ENCODE data around the gene DCHS1. TPM values are rescaled to one million over a fixed set of nuclear protein-coding genes. Genes with fewer than 3 reads are reported as not detected.

The DCHS1 gene
- total and polyA plus RNA-seq, 10 of the 15 experiments (the other 5 are each of a cell fraction or from before 2014, with no cell fraction given), result 0.02 to 0.64 (median 0.18) TPM; not detected in 1

DNA sequence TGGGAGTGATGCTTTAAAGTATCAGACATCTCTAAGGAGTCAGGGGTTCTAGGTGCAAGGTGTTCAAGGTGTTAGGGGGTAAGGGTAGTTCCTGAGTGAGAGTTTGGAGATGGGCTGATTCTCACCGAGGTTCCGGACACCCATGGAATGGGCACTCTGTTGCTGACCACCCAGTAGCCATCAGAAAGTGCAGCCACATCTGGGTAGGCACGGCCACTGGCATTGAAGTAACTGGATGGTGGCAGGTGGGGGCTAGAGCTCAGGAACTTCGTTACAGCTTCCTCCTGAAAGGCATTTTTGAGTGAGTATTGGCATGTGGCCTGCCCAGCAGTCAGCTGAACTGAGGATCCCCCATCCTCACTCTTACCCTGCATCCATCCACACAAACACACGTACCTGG, 40.6 kb downstream of the DCHS1 start (continued):
- TF ChIP-seq SMAD5 (IDR thresholded peaks at IDR 0.05; ENCODE audit: low read depth) (no peak), BCL11A (IDR thresholded peaks at IDR 0.05; ENCODE audit: low read depth, low read length) (no peak), MEF2A (IDR thresholded peaks at IDR 0.05; ENCODE audit: insufficient read depth, low read depth, low read length) (no peak)
- TF ChIP-seq, protein P1, sequence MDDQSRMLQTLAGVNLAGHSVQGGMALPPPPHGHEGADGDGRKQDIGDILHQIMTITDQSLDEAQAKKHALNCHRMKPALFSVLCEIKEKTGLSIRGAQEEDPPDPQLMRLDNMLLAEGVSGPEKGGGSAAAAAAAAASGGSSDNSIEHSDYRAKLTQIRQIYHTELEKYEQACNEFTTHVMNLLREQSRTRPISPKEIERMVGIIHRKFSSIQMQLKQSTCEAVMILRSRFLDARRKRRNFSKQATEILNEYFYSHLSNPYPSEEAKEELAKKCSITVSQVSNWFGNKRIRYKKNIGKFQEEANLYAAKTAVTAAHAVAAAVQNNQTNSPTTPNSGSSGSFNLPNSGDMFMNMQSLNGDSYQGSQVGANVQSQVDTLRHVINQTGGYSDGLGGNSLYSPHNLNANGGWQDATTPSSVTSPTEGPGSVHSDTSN (IDR thresholded peaks at IDR 0.05; ENCODE audit: insufficient replicate concordance, low read depth, low read length), result no peak

DNA sequence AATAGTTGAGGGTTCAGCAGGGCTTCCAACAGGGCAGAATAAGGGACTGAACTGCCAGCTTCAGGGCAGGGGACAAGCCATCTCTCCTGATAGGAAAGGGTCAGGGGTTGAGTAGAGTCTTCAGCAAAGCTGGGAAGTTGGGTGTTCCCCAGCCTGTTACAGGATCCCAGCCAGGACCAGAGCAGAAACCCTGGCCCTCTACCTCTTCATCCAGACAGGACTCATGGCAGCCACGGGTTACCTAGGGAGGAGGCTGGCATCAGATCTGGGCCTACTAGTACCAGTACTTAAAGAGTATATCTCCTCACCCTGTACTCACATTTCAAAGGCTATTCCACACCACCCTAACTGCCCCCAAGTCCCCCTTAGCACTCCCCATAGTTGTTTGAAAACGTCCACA, 41.2 kb downstream of the DCHS1 start:
- Histone ChIP-seq H3K4me3 (no peak overlapping the region), H3K4me2 (ENCODE audit: control insufficient read depth, insufficient read depth) (no peak overlapping the region), H3K79me2 (ENCODE audit: control insufficient read depth, insufficient read depth, low read length) (peaks cover 24% of the 10 kb centered on the region), H3K36me3 (ENCODE audit: control insufficient read depth in 2 of 2, insufficient read depth in 2 of 2, low read length in 1 of 2) (peaks cover 10 to 23% of the 10 kb centered on the region in 2 experiments), H2AFZ (ENCODE audit: control insufficient read depth, low read depth, low read length) (no peak overlapping the region), H3K9ac (ENCODE audit: control insufficient read depth, insufficient read depth, low read length) (no peak overlapping the region), H3K27ac (ENCODE audit: control insufficient read depth, insufficient read depth) (no peak overlapping the region), H3K4me1 (ENCODE audit: control insufficient read depth, insufficient read depth, low read length) (peaks cover 21% of the 10 kb centered on the region), H3K9me3 (replicated peaks; ENCODE audit: control insufficient read depth, insufficient read depth, low read length) (no peaks in the 10 kb centered on the region), H4K20me1 (ENCODE audit: control insufficient read depth, insufficient read depth) (no peaks in the 10 kb centered on the region), H3K27me3 (replicated peaks in 1 of 2; ENCODE audit: control insufficient read depth in 2 of 2, insufficient read depth in 2 of 2, low read length in 1 of 2) (no peaks in the 10 kb centered on the region)
- no peak for FAIRE-seq
- ATAC-seq, result no peak
- RAD21 ChIA-PET (ENCODE audit: unreplicated experiment), result interaction anchor here (0.5 kb wide), 1 partner anchor 21 kb away, joined by 3 read pairs; no protein-coding TSS in a partner anchor
- DNase-seq (ENCODE audit: low read depth, low spot score), result no peak
- POLR2A ChIA-PET, result no interaction called here
- BruUV-seq (replicated peaks), result no TSS peak
- intact Hi-C loops (cut with micrococcal nuclease; ENCODE audit: unreplicated experiment), result loop anchor here (5.0 to 10.0 kb wide), 2 partner anchors 133 to 910 kb away; no protein-coding TSS in a partner anchor
- SMC1A ChIA-PET (ENCODE audit: uncharacterized antibody, unreplicated experiment), result no interaction called here
- CTCF ChIA-PET, result interaction anchor here (0.6 kb wide), 1 partner anchor 903 kb away, joined by 3 read pairs; no protein-coding TSS in a partner anchor
- WGBS (ENCODE audit: insufficient coverage, insufficient replicate concordance, low lambda C conversion rate, missing lambda C conversion rate), result 67% methylated on average over 2 of the region's 2 CpGs
- in situ Hi-C loops (cut with MboI), result loop anchor here (10.0 kb wide), 1 partner anchor 910 kb away; no protein-coding TSS in a partner anchor
- TF ChIP-seq MTA2 (IDR thresholded peaks at IDR 0.05; ENCODE audit: low read depth) (no peak), EED (IDR thresholded peaks at IDR 0.05; ENCODE audit: low read depth) (no peak), MTA3 (IDR thresholded peaks at IDR 0.05; ENCODE audit: borderline replicate concordance, low read length) (no peak), POU2F2 (IDR thresholded peaks at IDR 0.05; ENCODE audit: borderline replicate concordance, low read depth, low read length) (no peak), IKZF2 (IDR thresholded peaks at IDR 0.05) (no peak), MEF2A (IDR thresholded peaks at IDR 0.05; ENCODE audit: insufficient read depth, low read depth, low read length) (no peak), ESRRA (IDR thresholded peaks at IDR 0.05; ENCODE audit: low read length) (no peak), NFXL1 (IDR thresholded peaks at IDR 0.05; ENCODE audit: borderline replicate concordance) (no peak), TAF1 (IDR thresholded peaks at IDR 0.05; ENCODE audit: borderline replicate concordance, low read depth, low read length) (no peak), CHD2 (IDR thresholded peaks at IDR 0.05; ENCODE audit: borderline replicate concordance, low read depth, low read length) (no peak), CBX3 (IDR thresholded peaks at IDR 0.05; ENCODE audit: borderline replicate concordance, low read depth) (no peak), ZSCAN29 (IDR thresholded peaks at IDR 0.05) (no peak)
- TF ChIP-seq, protein P2, sequence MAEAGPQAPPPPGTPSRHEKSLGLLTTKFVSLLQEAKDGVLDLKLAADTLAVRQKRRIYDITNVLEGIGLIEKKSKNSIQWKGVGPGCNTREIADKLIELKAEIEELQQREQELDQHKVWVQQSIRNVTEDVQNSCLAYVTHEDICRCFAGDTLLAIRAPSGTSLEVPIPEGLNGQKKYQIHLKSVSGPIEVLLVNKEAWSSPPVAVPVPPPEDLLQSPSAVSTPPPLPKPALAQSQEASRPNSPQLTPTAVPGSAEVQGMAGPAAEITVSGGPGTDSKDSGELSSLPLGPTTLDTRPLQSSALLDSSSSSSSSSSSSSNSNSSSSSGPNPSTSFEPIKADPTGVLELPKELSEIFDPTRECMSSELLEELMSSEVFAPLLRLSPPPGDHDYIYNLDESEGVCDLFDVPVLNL (IDR thresholded peaks at IDR 0.05; ENCODE audit: low read depth, low read length), result no peak
- TF ChIP-seq, protein P3, sequence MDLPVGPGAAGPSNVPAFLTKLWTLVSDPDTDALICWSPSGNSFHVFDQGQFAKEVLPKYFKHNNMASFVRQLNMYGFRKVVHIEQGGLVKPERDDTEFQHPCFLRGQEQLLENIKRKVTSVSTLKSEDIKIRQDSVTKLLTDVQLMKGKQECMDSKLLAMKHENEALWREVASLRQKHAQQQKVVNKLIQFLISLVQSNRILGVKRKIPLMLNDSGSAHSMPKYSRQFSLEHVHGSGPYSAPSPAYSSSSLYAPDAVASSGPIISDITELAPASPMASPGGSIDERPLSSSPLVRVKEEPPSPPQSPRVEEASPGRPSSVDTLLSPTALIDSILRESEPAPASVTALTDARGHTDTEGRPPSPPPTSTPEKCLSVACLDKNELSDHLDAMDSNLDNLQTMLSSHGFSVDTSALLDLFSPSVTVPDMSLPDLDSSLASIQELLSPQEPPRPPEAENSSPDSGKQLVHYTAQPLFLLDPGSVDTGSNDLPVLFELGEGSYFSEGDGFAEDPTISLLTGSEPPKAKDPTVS (IDR thresholded peaks at IDR 0.05; ENCODE audit: low read depth, low read length), result no peak
- TF ChIP-seq, protein P4, sequence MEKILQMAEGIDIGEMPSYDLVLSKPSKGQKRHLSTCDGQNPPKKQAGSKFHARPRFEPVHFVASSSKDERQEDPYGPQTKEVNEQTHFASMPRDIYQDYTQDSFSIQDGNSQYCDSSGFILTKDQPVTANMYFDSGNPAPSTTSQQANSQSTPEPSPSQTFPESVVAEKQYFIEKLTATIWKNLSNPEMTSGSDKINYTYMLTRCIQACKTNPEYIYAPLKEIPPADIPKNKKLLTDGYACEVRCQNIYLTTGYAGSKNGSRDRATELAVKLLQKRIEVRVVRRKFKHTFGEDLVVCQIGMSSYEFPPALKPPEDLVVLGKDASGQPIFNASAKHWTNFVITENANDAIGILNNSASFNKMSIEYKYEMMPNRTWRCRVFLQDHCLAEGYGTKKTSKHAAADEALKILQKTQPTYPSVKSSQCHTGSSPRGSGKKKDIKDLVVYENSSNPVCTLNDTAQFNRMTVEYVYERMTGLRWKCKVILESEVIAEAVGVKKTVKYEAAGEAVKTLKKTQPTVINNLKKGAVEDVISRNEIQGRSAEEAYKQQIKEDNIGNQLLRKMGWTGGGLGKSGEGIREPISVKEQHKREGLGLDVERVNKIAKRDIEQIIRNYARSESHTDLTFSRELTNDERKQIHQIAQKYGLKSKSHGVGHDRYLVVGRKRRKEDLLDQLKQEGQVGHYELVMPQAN (conservative IDR thresholded peaks at IDR 0.05), result no peak

All from GM12878 (cell line).